ENCODE data around the gene LUC7L2. TPM values are rescaled to one million over a fixed set of nuclear protein-coding genes. Genes with fewer than 3 reads are reported as not detected.

The LUC7L2 gene
- total RNA-seq, 1 experiment from 2014 or later = 81.2 TPM

GRCh38 chr7:139317939-139318505 lies 41.7 kb upstream of the LUC7L2 start:
- Histone ChIP-seq H3K18ac (ENCODE audit: insufficient read length, low read depth, low read length) (no peak overlapping the region), H3K56ac (ENCODE audit: insufficient read length, low read depth, low read length) (no peak overlapping the region), H4K8ac (replicated peaks; ENCODE audit: insufficient read length, low read depth, low read length) (no peak overlapping the region), H2AK5ac (ENCODE audit: insufficient read length, low read length) (no peak overlapping the region), H3K9me3 (ENCODE audit: control insufficient read depth, low read depth, low read length) (no peaks in the 10 kb centered on the region), H3K23me2 (ENCODE audit: insufficient read length, low read depth, low read length, poor library complexity, severe bottlenecking) (no peaks in the 10 kb centered on the region), H2BK12ac (ENCODE audit: insufficient read length, low read depth, low read length) (no peak overlapping the region), H2BK20ac (ENCODE audit: low read depth, low read length, poor library complexity, severe bottlenecking) (no peak overlapping the region), H3K14ac (ENCODE audit: insufficient read depth, low read length) (no peak overlapping the region), H2BK5ac (ENCODE audit: insufficient read length, low read length) (no peak overlapping the region), H3T11ph (ENCODE audit: low read length) (no peak overlapping the region), H2AFZ (ENCODE audit: low read length) (no peak overlapping the region), H3K27ac (ENCODE audit: insufficient read length, low read depth, low read length) (no peak overlapping the region), H3K79me1 (ENCODE audit: insufficient read depth, low read depth, low read length, poor library complexity, severe bottlenecking) (no peaks in the 10 kb centered on the region), H3K27me3 (ENCODE audit: insufficient read depth, low read length) (no peaks in the 10 kb centered on the region), H4K91ac (ENCODE audit: insufficient read length, low read depth, low read length) (no peak overlapping the region), H3K4me2 (ENCODE audit: insufficient read depth, insufficient read length, low read length) (no peak overlapping the region), H3K79me2 (ENCODE audit: insufficient read depth, low read length) (no peaks in the 10 kb centered on the region), H2BK15ac (ENCODE audit: low read depth, low read length) (no peak overlapping the region), H2BK120ac (ENCODE audit: low read depth, low read length, poor library complexity, severe bottlenecking) (no peak overlapping the region), H3K4ac (ENCODE audit: low read depth, low read length) (no peak overlapping the region), H3K4me1 (ENCODE audit: insufficient read depth, low read length) (no peaks in the 10 kb centered on the region), H3K23ac (ENCODE audit: insufficient read length, low read depth, low read length) (no peak overlapping the region), H4K5ac (ENCODE audit: insufficient read length, low read depth, low read length) (no peak overlapping the region), H3K9ac (ENCODE audit: extremely low read depth, insufficient read length, low read length) (no peak overlapping the region), H4K20me1 (ENCODE audit: control insufficient read depth, insufficient read depth, insufficient read length) (no peaks in the 10 kb centered on the region)
- H3K4me1 Mint-ChIP-seq = 0 out of 4 replicates have a peak, but pooled peaks cover 0 to 2% of the 10 kb centered on the region in 2 experiments
- WGBS (ENCODE audit: extremely low coverage, insufficient read length, low lambda C conversion rate) = no CpG with 5 or more reads among the region's 5 CpGs
- no peaks in the 10 kb centered on the region for H3K36me3 Mint-ChIP-seq (ENCODE audit: insufficient read depth in 1 of 3, low read depth in 3 of 3)
- H3K4me3 Mint-ChIP-seq = no peak overlapping the region
- DNase-seq = no peak
- TF ChIP-seq CTCF (conservative IDR thresholded peaks at IDR 0.05) = no peak
- no peaks in the 10 kb centered on the region for H3K27me3 Mint-ChIP-seq (ENCODE audit: low read depth)
- H3K27ac Mint-ChIP-seq = no peak overlapping the region
- no peaks in the 10 kb centered on the region for H3K9me3 Mint-ChIP-seq
